Measurements from ENCODE around the gene ZNF695.

DNA sequence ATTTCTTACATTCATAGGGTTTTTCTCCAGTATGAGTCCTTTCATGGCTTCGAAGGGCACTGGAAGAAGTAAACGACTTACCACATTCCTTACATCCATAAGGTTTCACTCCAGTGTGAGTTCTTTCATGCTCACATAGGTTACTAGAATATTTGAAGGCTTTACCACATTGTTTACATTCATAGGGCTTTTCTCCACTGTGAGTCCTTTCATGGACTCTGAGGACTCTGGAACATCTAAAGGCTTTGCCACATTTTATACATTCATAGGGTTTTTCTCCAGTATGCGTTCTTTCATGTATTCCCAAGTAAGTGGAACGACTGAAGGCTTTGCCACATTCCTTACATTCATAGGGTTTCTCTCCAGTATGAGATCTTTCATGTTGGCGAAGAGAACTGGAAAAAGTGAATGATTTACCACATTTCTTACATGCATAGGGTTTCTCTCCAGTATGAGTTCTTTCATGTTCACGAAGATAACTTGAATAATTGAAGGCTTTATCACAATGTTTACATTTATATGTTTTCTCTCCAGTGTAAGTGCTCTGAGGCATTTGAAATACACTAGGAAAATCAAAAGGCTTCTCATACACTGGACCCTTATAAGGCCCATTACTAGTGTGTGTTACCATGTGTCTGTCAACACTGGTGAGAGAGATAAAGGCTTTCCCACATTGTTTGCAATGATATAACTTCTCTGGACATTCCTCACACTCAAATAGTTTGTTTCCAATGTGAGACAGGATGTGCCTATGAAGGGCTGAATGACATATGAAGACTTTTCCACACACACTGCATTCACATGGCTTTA, 29.9 kb upstream of the ZNF695 start:
- TF ChIP-seq, protein P1, sequence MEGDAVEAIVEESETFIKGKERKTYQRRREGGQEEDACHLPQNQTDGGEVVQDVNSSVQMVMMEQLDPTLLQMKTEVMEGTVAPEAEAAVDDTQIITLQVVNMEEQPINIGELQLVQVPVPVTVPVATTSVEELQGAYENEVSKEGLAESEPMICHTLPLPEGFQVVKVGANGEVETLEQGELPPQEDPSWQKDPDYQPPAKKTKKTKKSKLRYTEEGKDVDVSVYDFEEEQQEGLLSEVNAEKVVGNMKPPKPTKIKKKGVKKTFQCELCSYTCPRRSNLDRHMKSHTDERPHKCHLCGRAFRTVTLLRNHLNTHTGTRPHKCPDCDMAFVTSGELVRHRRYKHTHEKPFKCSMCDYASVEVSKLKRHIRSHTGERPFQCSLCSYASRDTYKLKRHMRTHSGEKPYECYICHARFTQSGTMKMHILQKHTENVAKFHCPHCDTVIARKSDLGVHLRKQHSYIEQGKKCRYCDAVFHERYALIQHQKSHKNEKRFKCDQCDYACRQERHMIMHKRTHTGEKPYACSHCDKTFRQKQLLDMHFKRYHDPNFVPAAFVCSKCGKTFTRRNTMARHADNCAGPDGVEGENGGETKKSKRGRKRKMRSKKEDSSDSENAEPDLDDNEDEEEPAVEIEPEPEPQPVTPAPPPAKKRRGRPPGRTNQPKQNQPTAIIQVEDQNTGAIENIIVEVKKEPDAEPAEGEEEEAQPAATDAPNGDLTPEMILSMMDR (IDR thresholded peaks at IDR 0.05), result no peak
- TF ChIP-seq EZH2phosphoT487 (IDR thresholded peaks at IDR 0.05), result no peak
- TF ChIP-seq EZH2 (IDR thresholded peaks at IDR 0.05), result no peak
